Liver (tissue), 3 donors: ENCODE measurements around the gene MTF1.

ENCODE experiments used
- ATF3 ChIP-seq: IDR thresholded peaks from 2 replicates; pipeline ENCODE4 v1.6.1; 2016; ENCODE audit warnings: antibody characterized with exemption
- CTCF ChIP-seq: fragments of 150-350 bp; IDR thresholded peaks from 2 replicates; pipeline ENCODE4 v1.5.1; 2017; ENCODE audit warnings: improper control_type of control experiment, low read depth, low read length; ENCODE audit not compliant: missing input control
- EGR1 ChIP-seq, 2 donors: IDR thresholded peaks; 2 replicates each; pipeline ENCODE4 v1.6.1; 2016 to 2018; ENCODE audit warnings: antibody characterized with exemption in 2 of 2, low read depth in 2 of 2
- JUND ChIP-seq, 2 donors: IDR thresholded peaks; 2 replicates each; pipeline ENCODE4 v1.6.1; 2016; ENCODE audit warnings: antibody characterized with exemption in 2 of 2
- RAD21 ChIP-seq, 2 donors: IDR thresholded peaks; 2 replicates each; pipeline ENCODE4 v1.6.1; 2016; ENCODE audit warnings: antibody characterized with exemption in 2 of 2, mild to moderate bottlenecking in 2 of 2
- RXRA ChIP-seq, 2 donors: IDR thresholded peaks; 2 replicates each; pipeline ENCODE4 v1.6.1; 2017 to 2018; ENCODE audit warnings: antibody characterized with exemption in 2 of 2, mild to moderate bottlenecking in 1 of 2
- TAF1 ChIP-seq: conservative IDR thresholded peaks from 2 replicates; pipeline ENCODE4 v1.6.1; 2016; ENCODE audit warnings: antibody characterized with exemption, mild to moderate bottlenecking
- YY1 ChIP-seq: IDR thresholded peaks from 2 replicates; pipeline ENCODE4 v1.6.1; 2016; ENCODE audit warnings: antibody characterized with exemption, mild to moderate bottlenecking
- donor health status: healthy.
- donor health status: healthy.

- no peak for TF ChIP-seq CTCF
- no peak for TF ChIP-seq ATF3
- no peak for TF ChIP-seq EGR1 (IDR thresholded peaks at IDR 0.05; ENCODE audit: low read depth in 2 of 2)
- TF ChIP-seq YY1: no peak
- TF ChIP-seq TAF1: no peak
- no peak for TF ChIP-seq JUND (IDR thresholded peaks at IDR 0.05)
- TF ChIP-seq RAD21 (IDR thresholded peaks at IDR 0.05): no peak
- TF ChIP-seq RXRA (IDR thresholded peaks at IDR 0.05): no peak
These were observed 45.8 kb downstream of the MTF1 start for GRCh38 chr1:37813529-37814145.
